Erythroblast (primary cell): Measurements from ENCODE around the gene B4GALNT3.

Experiments used
- DNase-seq, 2 experiments: peaks; one replicate each; lab custom pipeline; 2025; lab: John Stamatoyannopoulos, UW
- GATA1 ChIP-seq: IDR thresholded peaks from 2 replicates; pipeline ENCODE4 v1.6.1; 2011; ENCODE audit warnings: low read depth, mild to moderate bottlenecking, control low read depth, low read length, moderate library complexity
- POLR2A ChIP-seq: IDR thresholded peaks from 2 replicates; pipeline ENCODE4 v1.6.1; 2011; ENCODE audit warnings: mild to moderate bottlenecking, low read length

The B4GALNT3 gene

GRCh38 chr12:508795-509194 is 49.1 kb downstream of the B4GALNT3 start:
- TF ChIP-seq GATA1 (no peak), POLR2A (no peak)
- DNase-seq, result no peak

- no peak for TF ChIP-seq GATA1
- no peak for TF ChIP-seq POLR2A
- no peak for DNase-seq
Observed at GRCh38 chr12:509500-509899, 49.8 kb downstream of the B4GALNT3 start.

- DNase-seq, result no peak
- no peak for TF ChIP-seq GATA1
- TF ChIP-seq POLR2A, result no peak
Observed at GRCh38 chr12:510071-510825, 50.5 kb downstream of the B4GALNT3 start.

- DNase-seq, result no peak
- TF ChIP-seq GATA1 (no peak), POLR2A (no peak)
Observed at GRCh38 chr12:512933-513332, 53.2 kb downstream of the B4GALNT3 start.

- TF ChIP-seq POLR2A (no peak), GATA1 (no peak)
- DNase-seq, result no peak
Observed at GRCh38 chr12:513446-513845, 53.7 kb downstream of the B4GALNT3 start.

GRCh38 chr12:517538-517937 is 57.8 kb downstream of the B4GALNT3 start:
- DNase-seq, result no peak
- TF ChIP-seq GATA1, result no peak
- TF ChIP-seq POLR2A, result no peak

- no peak for DNase-seq
- no peak for TF ChIP-seq POLR2A
- TF ChIP-seq GATA1, result no peak
Observed at GRCh38 chr12:520119-520518, 60.4 kb downstream of the B4GALNT3 start.

- no peak for TF ChIP-seq POLR2A
- TF ChIP-seq GATA1, result no peak
- DNase-seq, result no peak
Observed at GRCh38 chr12:522692-523378, 63.1 kb downstream of the B4GALNT3 start.

- DNase-seq, result no peak
- TF ChIP-seq POLR2A (no peak), GATA1 (no peak)
Observed at GRCh38 chr12:524167-524951, 64.6 kb downstream of the B4GALNT3 start.

- DNase-seq, result no peak
- TF ChIP-seq POLR2A (no peak), GATA1 (no peak)
Observed at GRCh38 chr12:526089-526488, 66.3 kb downstream of the B4GALNT3 start.

GRCh38 chr12:527241-527640 is 67.5 kb downstream of the B4GALNT3 start:
- no peak for DNase-seq
- no peak for TF ChIP-seq POLR2A
- TF ChIP-seq GATA1, result no peak

- no peak for DNase-seq
- TF ChIP-seq GATA1, result no peak
- no peak for TF ChIP-seq POLR2A
Observed at GRCh38 chr12:527729-528128, 68.0 kb downstream of the B4GALNT3 start.

- TF ChIP-seq GATA1 (no peak), POLR2A (no peak)
- DNase-seq, result no peak
Observed at GRCh38 chr12:530308-530707, 70.6 kb downstream of the B4GALNT3 start.

GRCh38 chr12:530821-531220 is 71.1 kb downstream of the B4GALNT3 start:
- no peak for DNase-seq
- TF ChIP-seq GATA1 (no peak), POLR2A (no peak)
